K562 (cell line): Measurements from ENCODE around the gene ADARB2. TPM values are rescaled to one million over a fixed set of nuclear protein-coding genes. Genes with fewer than 3 reads are reported as not detected.

Experiments
- ATAC-seq: fragments of 200-7000 bp; cut with Tn5 transposase; 3 replicates; pipeline ENCODE4 v1.9.1; 2020; ENCODE audit warnings: moderate library complexity
- BruUV-seq: library from RNA; stranded (reverse); fragments of 400-500 nt; replicated peaks from 2 replicates; lab custom pipeline; 2021; lab: Mats Ljungman, UMichigan
- CTCF ChIA-PET: fragments of 300-600 bp; formaldehyde crosslinking; extraction: SDS; loops from one replicate; lab custom pipeline; 2021; ENCODE audit warnings: low intra/inter-chr PET ratio; lab: Yijun Ruan, JAX
- POLR2A ChIA-PET: fragments of 300-600, 350-650 bp; sonication (Branson Sonifier 250); formaldehyde crosslinking; extraction: SDS; loops from one replicate; lab custom pipeline; 2021; ENCODE audit warnings: antibody characterized with exemption, inconsistent platforms; lab: Yijun Ruan, JAX
- DNase-seq, 4 experiments: peaks; one replicate each; pipeline versions ENCODE4 v3.0.0 to v3.0.0-alpha.2; 2011 to 2018; ENCODE audit warnings: low spot score in 3 of 4, mixed read lengths in 3 of 4; ENCODE audit errors: extremely low read depth in 1 of 4
- FAIRE-seq: peaks from 2 replicates; lab custom pipeline; 2011; peaks lifted over from hg19 to GRCh38; lab: Jason Lieb, UNC
- H2AFZ ChIP-seq: 2 replicates; pipeline ENCODE4 v1.6.0; 2011; ENCODE audit warnings: low read depth, low read length, control low read depth, inconsistent platforms
- H3K27ac ChIP-seq: fragments of 200-600 bp; 3 replicates; pipeline ENCODE4 v1.8.0; 2011; ENCODE audit warnings: low read depth, mild to moderate bottlenecking, control low read depth, inconsistent platforms, low read length, moderate library complexity, mixed read lengths; ENCODE audit errors: extremely low read depth
- H3K27me3 ChIP-seq, 2 experiments: fragments of 300-600 bp in 1 of 2; 2 replicates in 1 of 2; 3 replicates in 1 of 2; pipeline versions ENCODE4 v1.6.0 to v1.8.0; 2011; ENCODE audit warnings: inconsistent platforms in 2 of 2, low read length in 2 of 2, mild to moderate bottlenecking in 1 of 2, mixed read lengths in 1 of 2, moderate library complexity in 1 of 2; ENCODE audit not compliant: control insufficient read depth in 2 of 2, insufficient read depth in 2 of 2
- H3K36me3 ChIP-seq: fragments of 300-600 bp; 3 replicates; pipeline ENCODE4 v1.8.0; 2011; ENCODE audit warnings: mild to moderate bottlenecking, low read length, inconsistent platforms; ENCODE audit not compliant: control insufficient read depth, insufficient read depth
- H3K4me1 ChIP-seq, 2 experiments: fragments of 200-600 bp in 1 of 2; replicated peaks in 1 of 2; 2 replicates in 1 of 2; 3 replicates in 1 of 2; pipeline versions ENCODE4 v1.5.1 to v1.8.0; 2011; ENCODE audit warnings: inconsistent platforms in 2 of 2, low read length in 2 of 2, mild to moderate bottlenecking in 1 of 2, mixed read lengths in 1 of 2, moderate library complexity in 1 of 2; ENCODE audit not compliant: control insufficient read depth in 2 of 2, insufficient read depth in 2 of 2
- H3K4me2 ChIP-seq: 2 replicates; pipeline ENCODE4 v1.6.1; 2011; ENCODE audit warnings: low read length, control low read depth, inconsistent platforms, mixed read lengths; ENCODE audit not compliant: insufficient read depth
- H3K4me3 ChIP-seq: fragments of 200-600 bp; sonication (generic), shearing (Covaris generic); 2 replicates; pipeline ENCODE4 v1.5.1; 2016; ENCODE audit warnings: control low read depth, inconsistent platforms
- H3K79me2 ChIP-seq: fragments of 200-600 bp; 3 replicates; pipeline ENCODE4 v1.8.0; 2011; ENCODE audit warnings: low read length, inconsistent platforms; ENCODE audit not compliant: control insufficient read depth, insufficient read depth
- H3K9ac ChIP-seq, 2 experiments: 2 replicates each; pipeline versions ENCODE4 v1.6.0 to v1.6.1; 2011; ENCODE audit warnings: low read depth in 2 of 2, low read length in 2 of 2, control low read depth in 1 of 2, inconsistent platforms in 1 of 2, mild to moderate bottlenecking in 1 of 2, mixed read lengths in 1 of 2; ENCODE audit not compliant: insufficient read depth in 1 of 2
- H3K9me1 ChIP-seq: one replicate; pipeline ENCODE4 v1.6.0; 2011; ENCODE audit warnings: inconsistent platforms, mild to moderate bottlenecking, low read length, moderate library complexity; ENCODE audit not compliant: control insufficient read depth, insufficient read depth
- H3K9me3 ChIP-seq: replicated peaks from 2 replicates; pipeline ENCODE4 v1.5.1; 2011; ENCODE audit warnings: low read depth, low read length, inconsistent platforms; ENCODE audit not compliant: control insufficient read depth, insufficient read depth
- H4K20me1 ChIP-seq: replicated peaks from 2 replicates; pipeline ENCODE4 v1.6.1; 2011; ENCODE audit warnings: low read length, inconsistent platforms, mixed read lengths; ENCODE audit not compliant: control insufficient read depth, insufficient read depth
- CREB3L1 ChIP-seq: fragments of 450-650 bp; IDR thresholded peaks from 2 replicates; pipeline ENCODE4 v1.6.1; 2014; ENCODE audit warnings: low read depth, mild to moderate bottlenecking, moderate library complexity, borderline replicate concordance
- HINFP ChIP-seq: fragments of 450-650 bp; conservative IDR thresholded peaks from 2 replicates; pipeline ENCODE4 v1.6.1; 2016; ENCODE audit warnings: missing genetic modification characterization, low read depth, mild to moderate bottlenecking, control low read depth, missing compliant biosample characterization
- PRDM10 ChIP-seq: fragments of 450-650 bp; IDR thresholded peaks from 2 replicates; pipeline ENCODE4 v1.6.1; 2018; ENCODE audit not compliant: partially characterized antibody
- ZFP30 ChIP-seq: fragments of 250-450 bp; sonication (Bioruptor Pico); IDR thresholded peaks from 2 replicates; pipeline ENCODE4 v1.8.0; 2022; ENCODE audit warnings: moderate library complexity, mild to moderate bottlenecking, inconsistent platforms, borderline replicate concordance
- ZNF449 ChIP-seq: fragments of 250-450 bp; sonication (Bioruptor Pico); IDR thresholded peaks from 2 replicates; pipeline ENCODE4 v1.8.0; 2022; ENCODE audit warnings: moderate library complexity, mild to moderate bottlenecking, inconsistent platforms
- ZNF586 ChIP-seq: fragments of 450-650 bp; formaldehyde crosslinking; conservative IDR thresholded peaks from 2 replicates; pipeline ENCODE4 v1.4.0; 2020; ENCODE audit warnings: mild to moderate bottlenecking, moderate library complexity
- ZNF668 ChIP-seq: fragments of 250-450 bp; sonication (Bioruptor Pico); IDR thresholded peaks from 2 replicates; pipeline ENCODE4 v1.8.0; 2022; ENCODE audit warnings: mild to moderate bottlenecking, inconsistent platforms
- ZNF695 ChIP-seq: fragments of 450-650 bp; formaldehyde crosslinking; IDR thresholded peaks from 2 replicates; pipeline ENCODE4 v1.4.0; 2020; ENCODE audit warnings: mild to moderate bottlenecking, moderate library complexity
- WGBS: fragments of 100-300 bp; shearing (Covaris generic); methylation state at CpG from one replicate; pipeline ENCODE4 v1.1.6; 2016; ENCODE audit warnings: low coverage, mixed read lengths; ENCODE audit not compliant: insufficient coverage; ENCODE audit errors: missing lambda C conversion rate; 5-methylcytosine and 5-hydroxymethylcytosine counted together
- in situ Hi-C: fragments of 300-500 bp; cut with MboI; formaldehyde crosslinking; loops from 4 replicates; pipeline ENCODE4 v1.15.0; 2018; ENCODE audit warnings: inconsistent platforms, mixed read lengths
- intact Hi-C: fragments of 100-400 bp; cut with micrococcal nuclease; formaldehyde crosslinking; loops from 2 replicates; pipeline ENCODE4 v1.14.2; 2022
- polyA plus RNA-seq, 8 experiments: library from polyadenylated mRNA; depleted of rRNA in 4 of 8; stranded (reverse) in 5 of 8; unstranded in 3 of 8; fragments of >200 nt; fragmentation: Nextera tagmentation in 2 of 8; fragmentation: Illumina TruSeq in 1 of 8; extraction: Ambion mirVana in 2 of 8; extraction: Trizol in 1 of 8; gene quantifications; 2 replicates each; pipeline versions ENCODE4 v1.2.1 to v1.2.3, GENCODE V29; 2011 to 2014; ENCODE audit warnings: inconsistent platforms in 1 of 8, missing spikeins in 1 of 8
- total RNA-seq, 7 experiments: library from RNA; depleted of rRNA in 6 of 7; stranded (reverse); fragments of >200 nt in 6 of 7; fragmentation: Illumina TruSeq in 2 of 7; extraction: Trizol in 2 of 7; gene quantifications; 2 replicates each; pipeline versions ENCODE4 v1.2.1 to v1.2.3, GENCODE V29; 2011 to 2021; ENCODE audit warnings: low replicate concordance in 1 of 7

Gene ADARB2
- total and polyA plus RNA-seq, 9 of the 15 experiments (the other 6 are each of a cell fraction or from before 2014, with no cell fraction given) = not detected

- TF ChIP-seq ZNF449 (CRISPR knock-in tag) = no peak
- no peak for TF ChIP-seq ZNF668
- TF ChIP-seq HINFP (tag) = no peak
These were observed 7.6 kb downstream of the ADARB2 start (continued) for GRCh38 chr10:1729751-1730150.

GRCh38 chr10:1726861-1727260, 10.5 kb downstream of the ADARB2 start:
- H3K79me2 ChIP-seq = no peaks in the 10 kb centered on the region
- in situ Hi-C loops = no loop called here

More at GRCh38 chr10:1726861-1727260, 10.5 kb downstream of the ADARB2 start:
- no peaks in the 10 kb centered on the region for H3K36me3 ChIP-seq
- H3K4me2 ChIP-seq = no peak overlapping the region
- ATAC-seq = no peak
- intact Hi-C loops = no loop called here
- no peak overlapping the region for H3K27ac ChIP-seq
- FAIRE-seq = no peak
- TF ChIP-seq ZNF695 (CRISPR knock-in tag) (no peak), PRDM10 (no peak), ZFP30 (CRISPR knock-in tag) (no peak), CREB3L1 (no peak), ZNF586 (CRISPR knock-in tag) (no peak)
- peaks cover 15 to 29% of the 10 kb centered on the region in 2 experiments for H3K27me3 ChIP-seq
- CTCF ChIA-PET = no interaction called here
- H3K9me3 ChIP-seq = no peaks in the 10 kb centered on the region
- no TSS peak for BruUV-seq
- H3K9ac ChIP-seq = no peak overlapping the region
- no peak overlapping the region for H2AFZ ChIP-seq
- no peaks in the 10 kb centered on the region for H4K20me1 ChIP-seq
- DNase-seq = no peak
- POLR2A ChIA-PET = no interaction called here
- WGBS = 2% methylated on average over 11 of the region's 11 CpGs
- no peaks in the 10 kb centered on the region for H3K9me1 ChIP-seq
- H3K4me1 ChIP-seq = no peaks in the 10 kb centered on the region
- H3K4me3 ChIP-seq = no peak overlapping the region
